Measurements from ENCODE around the gene TRANK1.
A peak's percentile ranks its signal among the peaks of the same experiment; 100 is the strongest.

The TRANK1 gene

DNA sequence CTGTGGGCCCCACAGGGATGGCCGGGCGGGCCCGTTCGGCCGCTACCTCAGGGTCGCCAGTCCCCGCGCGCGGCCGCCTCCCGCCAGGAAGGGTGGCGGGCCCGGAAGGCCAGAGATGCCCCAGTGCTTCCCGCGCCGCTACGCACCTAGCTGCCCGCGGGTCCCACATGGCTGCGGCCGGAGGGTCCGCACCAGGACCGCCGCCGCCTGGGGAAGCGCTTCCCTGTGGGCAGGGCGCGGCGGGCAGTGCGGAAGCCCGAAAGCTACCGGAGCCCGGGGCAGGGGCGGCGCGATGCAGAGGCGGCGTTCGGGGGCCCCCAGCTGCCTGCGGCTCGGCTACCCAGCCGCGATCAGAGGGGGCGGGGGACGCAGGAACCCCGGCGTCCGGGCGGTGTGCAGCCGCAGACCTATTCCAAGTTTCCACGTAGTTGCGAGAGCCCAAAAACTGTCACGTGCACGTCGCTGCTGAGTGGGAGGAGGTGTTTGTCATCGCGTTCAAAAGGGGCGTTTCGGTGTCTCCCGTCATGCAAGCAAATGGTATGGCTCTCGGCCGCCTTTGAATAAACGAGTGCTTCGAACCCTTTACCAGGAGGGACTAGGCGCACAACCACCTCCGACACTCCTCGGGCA, at the start of gene TRANK1:
TRANK1 (minus strand) TSS at position 414 of the 630 bp plus-strand sequence; CDS start at position 169, 245 bp downstream.
- peak within 1 kb of the TSS; percentile 60 for H3K27ac ChIP-seq
- no peaks in the 10 kb centered on the region for H3K9me3 ChIP-seq (ENCODE audit: control insufficient read depth, low read length)
- TF ChIP-seq, protein P1, sequence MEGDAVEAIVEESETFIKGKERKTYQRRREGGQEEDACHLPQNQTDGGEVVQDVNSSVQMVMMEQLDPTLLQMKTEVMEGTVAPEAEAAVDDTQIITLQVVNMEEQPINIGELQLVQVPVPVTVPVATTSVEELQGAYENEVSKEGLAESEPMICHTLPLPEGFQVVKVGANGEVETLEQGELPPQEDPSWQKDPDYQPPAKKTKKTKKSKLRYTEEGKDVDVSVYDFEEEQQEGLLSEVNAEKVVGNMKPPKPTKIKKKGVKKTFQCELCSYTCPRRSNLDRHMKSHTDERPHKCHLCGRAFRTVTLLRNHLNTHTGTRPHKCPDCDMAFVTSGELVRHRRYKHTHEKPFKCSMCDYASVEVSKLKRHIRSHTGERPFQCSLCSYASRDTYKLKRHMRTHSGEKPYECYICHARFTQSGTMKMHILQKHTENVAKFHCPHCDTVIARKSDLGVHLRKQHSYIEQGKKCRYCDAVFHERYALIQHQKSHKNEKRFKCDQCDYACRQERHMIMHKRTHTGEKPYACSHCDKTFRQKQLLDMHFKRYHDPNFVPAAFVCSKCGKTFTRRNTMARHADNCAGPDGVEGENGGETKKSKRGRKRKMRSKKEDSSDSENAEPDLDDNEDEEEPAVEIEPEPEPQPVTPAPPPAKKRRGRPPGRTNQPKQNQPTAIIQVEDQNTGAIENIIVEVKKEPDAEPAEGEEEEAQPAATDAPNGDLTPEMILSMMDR (IDR thresholded peaks at IDR 0.05) = no peak
- peak within 1 kb of the TSS; percentile 75 for H3K9ac ChIP-seq
- H3K4me2 ChIP-seq (ENCODE audit: low read length) = peak within 1 kb of the TSS; percentile 75
- H3K27me3 ChIP-seq (ENCODE audit: control insufficient read depth, insufficient read depth, low read length) = no peaks in the 10 kb centered on the region
- no peaks in the 10 kb centered on the region for H3K4me1 ChIP-seq
- H3K4me3 ChIP-seq (ENCODE audit: low read depth, low read length) = peak within 1 kb of the TSS; percentile 67
- no peaks in the 10 kb centered on the region for H3K79me2 ChIP-seq
- H3K36me3 ChIP-seq (ENCODE audit: control insufficient read depth, insufficient read depth, low read length) = no peaks in the 10 kb centered on the region
- H2AFZ ChIP-seq = peak within 1 kb of the TSS; percentile 99

DNA sequence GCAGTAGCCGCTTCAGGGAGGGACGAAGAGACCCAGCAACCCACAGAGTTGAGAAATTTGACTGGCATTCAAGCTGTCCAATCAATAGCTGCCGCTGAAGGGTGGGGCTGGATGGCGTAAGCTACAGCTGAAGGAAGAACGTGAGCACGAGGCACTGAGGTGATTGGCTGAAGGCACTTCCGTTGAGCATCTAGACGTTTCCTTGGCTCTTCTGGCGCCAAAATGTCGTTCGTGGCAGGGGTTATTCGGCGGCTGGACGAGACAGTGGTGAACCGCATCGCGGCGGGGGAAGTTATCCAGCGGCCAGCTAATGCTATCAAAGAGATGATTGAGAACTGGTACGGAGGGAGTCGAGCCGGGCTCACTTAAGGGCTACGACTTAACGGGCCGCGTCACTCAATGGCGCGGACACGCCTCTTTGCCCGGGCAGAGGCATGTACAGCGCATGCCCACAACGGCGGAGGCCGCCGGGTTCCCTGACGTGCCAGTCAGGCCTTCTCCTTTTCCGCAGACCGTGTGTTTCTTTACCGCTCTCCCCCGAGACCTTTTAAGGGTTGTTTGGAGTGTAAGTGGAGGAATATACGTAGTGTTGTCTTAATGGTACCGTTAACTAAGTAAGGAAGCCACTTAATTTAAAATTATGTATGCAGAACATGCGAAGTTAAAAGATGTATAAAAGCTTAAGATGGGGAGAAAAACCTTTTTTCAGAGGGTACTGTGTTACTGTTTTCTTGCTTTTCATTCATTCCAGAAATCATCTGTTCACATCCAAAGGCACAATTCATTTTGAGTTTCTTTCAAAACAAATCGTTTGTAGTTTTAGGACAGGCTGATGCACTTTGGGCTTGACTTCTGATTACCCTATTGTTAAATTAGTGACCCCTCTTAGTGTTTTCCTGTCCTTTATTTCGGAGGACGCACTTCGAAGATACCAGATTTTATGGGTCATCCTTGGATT, 48.8 kb upstream of the TRANK1 start, which contains the start of gene MLH1:
MLH1 (plus strand) TSS at position 193 of the 958 bp plus-strand sequence; CDS start at position 223, 30 bp downstream.
- Histone ChIP-seq H3K36me3 (ENCODE audit: control insufficient read depth, insufficient read depth, low read length) (no peaks in the 10 kb centered on the region), H3K4me1 (peaks cover 20% of the 10 kb centered on the region), H2AFZ (peak within 1 kb of the TSS; percentile 96), H3K79me2 (peaks cover 31% of the 10 kb centered on the region), H3K27me3 (ENCODE audit: control insufficient read depth, insufficient read depth, low read length) (no peaks in the 10 kb centered on the region), H3K9me3 (ENCODE audit: control insufficient read depth, low read length) (no peaks in the 10 kb centered on the region), H3K4me2 (ENCODE audit: low read length) (peak within 1 kb of the TSS; percentile 97), H3K27ac (peak within 1 kb of the TSS; percentile 98), H3K9ac (peak within 1 kb of the TSS; percentile 92), H3K4me3 (ENCODE audit: low read depth, low read length) (peak within 1 kb of the TSS; percentile 89)
- TF ChIP-seq, protein P1 (IDR thresholded peaks at IDR 0.05) = no peak

DNA sequence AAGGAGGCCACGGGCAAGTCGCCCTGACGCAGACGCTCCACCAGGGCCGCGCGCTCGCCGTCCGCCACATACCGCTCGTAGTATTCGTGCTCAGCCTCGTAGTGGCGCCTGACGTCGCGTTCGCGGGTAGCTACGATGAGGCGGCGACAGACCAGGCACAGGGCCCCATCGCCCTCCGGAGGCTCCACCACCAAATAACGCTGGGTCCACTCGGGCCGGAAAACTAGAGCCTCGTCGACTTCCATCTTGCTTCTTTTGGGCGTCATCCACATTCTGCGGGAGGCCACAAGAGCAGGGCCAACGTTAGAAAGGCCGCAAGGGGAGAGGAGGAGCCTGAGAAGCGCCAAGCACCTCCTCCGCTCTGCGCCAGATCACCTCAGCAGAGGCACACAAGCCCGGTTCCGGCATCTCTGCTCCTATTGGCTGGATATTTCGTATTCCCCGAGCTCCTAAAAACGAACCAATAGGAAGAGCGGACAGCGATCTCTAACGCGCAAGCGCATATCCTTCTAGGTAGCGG, 48.0 kb upstream of the TRANK1 start, which contains the start of gene EPM2AIP1:
EPM2AIP1 (minus strand) TSS at position 326 of the 520 bp plus-strand sequence; CDS start at position 272, 54 bp downstream.
- H3K27me3 ChIP-seq (ENCODE audit: control insufficient read depth, insufficient read depth, low read length) = no peaks in the 10 kb centered on the region
- H3K27ac ChIP-seq = peak within 1 kb of the TSS; percentile 98
- no peaks in the 10 kb centered on the region for H3K9me3 ChIP-seq (ENCODE audit: control insufficient read depth, low read length)
- no peaks in the 10 kb centered on the region for H3K36me3 ChIP-seq (ENCODE audit: control insufficient read depth, insufficient read depth, low read length)
- H3K79me2 ChIP-seq = peaks cover 28% of the 10 kb centered on the region
- peaks cover 20% of the 10 kb centered on the region for H3K4me1 ChIP-seq
- peak within 1 kb of the TSS; percentile 97 for H3K4me2 ChIP-seq (ENCODE audit: low read length)
- H3K4me3 ChIP-seq (ENCODE audit: low read depth, low read length) = peak within 1 kb of the TSS; percentile 89
- TF ChIP-seq, protein P1 (IDR thresholded peaks at IDR 0.05) = peak; percentile 26
- peak within 1 kb of the TSS; percentile 96 for H2AFZ ChIP-seq
- peak within 1 kb of the TSS; percentile 92 for H3K9ac ChIP-seq

DNA sequence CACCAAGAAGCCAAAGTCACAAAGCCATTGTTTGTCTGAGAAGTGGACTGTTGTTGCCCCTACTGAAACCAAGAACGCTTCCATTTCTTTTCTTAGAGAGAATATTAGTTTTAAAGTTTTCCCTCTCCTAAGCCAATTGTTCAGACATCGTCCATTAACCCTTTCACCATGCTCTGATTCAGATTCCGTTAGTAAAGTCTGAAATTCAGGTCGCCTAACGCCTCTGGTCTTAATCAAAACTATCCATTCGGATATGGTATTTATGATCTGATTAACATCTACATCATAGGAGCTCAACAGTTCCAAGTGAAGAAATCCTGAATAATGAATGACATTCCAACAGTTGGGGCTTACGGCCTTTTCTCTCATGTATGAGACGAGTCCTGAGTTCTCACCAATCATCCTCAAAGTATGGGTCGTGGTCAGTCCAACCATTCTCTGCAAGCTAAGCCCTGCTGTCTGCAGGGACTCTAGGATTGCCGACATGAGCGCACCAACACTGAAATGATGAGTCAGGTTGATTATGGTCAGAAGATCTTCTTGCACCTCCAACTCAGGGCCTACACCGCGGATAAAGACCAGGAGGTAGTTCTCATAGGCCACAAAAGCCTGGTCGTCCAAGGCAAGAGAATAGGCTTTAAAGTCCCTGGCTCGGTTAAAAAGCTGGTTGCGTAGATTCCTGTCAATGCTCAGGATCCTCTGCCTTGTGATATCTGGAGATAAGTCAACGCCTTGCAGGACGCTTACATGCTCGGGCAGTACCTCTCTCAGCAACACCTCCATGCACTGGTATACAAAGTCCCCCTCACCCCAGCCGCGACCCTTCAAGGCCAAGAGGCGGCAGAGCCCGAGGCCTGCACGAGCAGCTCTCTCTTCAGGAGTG, 47.3 kb upstream of the TRANK1 start:
- peak overlapping the region; percentile 91 for H2AFZ ChIP-seq
- peaks cover 32% of the 10 kb centered on the region for H3K79me2 ChIP-seq
- TF ChIP-seq, protein P1 (IDR thresholded peaks at IDR 0.05) = no peak
- no peaks in the 10 kb centered on the region for H3K9me3 ChIP-seq (ENCODE audit: control insufficient read depth, low read length)
- peak overlapping the region; percentile 86 for H3K4me2 ChIP-seq (ENCODE audit: low read length)
- no peaks in the 10 kb centered on the region for H3K27me3 ChIP-seq (ENCODE audit: control insufficient read depth, insufficient read depth, low read length)
- no peaks in the 10 kb centered on the region for H3K36me3 ChIP-seq (ENCODE audit: control insufficient read depth, insufficient read depth, low read length)
- peak overlapping the region; percentile 98 for H3K27ac ChIP-seq
- H3K9ac ChIP-seq = peak overlapping the region; percentile 92
- H3K4me1 ChIP-seq = peaks cover 20% of the 10 kb centered on the region
- peak overlapping the region; percentile 89 for H3K4me3 ChIP-seq (ENCODE audit: low read depth, low read length)
